EH (cell line): ENCODE measurements around the gene TWF2.

Source experiments
- DNase-seq: peaks from one replicate; pipeline ENCODE4 v3.0.0-alpha.2; 2015; ENCODE audit warnings: low read depth

Gene TWF2

GRCh38 chr3:52181543-52181942 lies 57.4 kb downstream of the TWF2 start:
- peak; percentile 58 for DNase-seq
